Stimulated activated CD8-positive, alpha-beta memory T cell treated with anti-CD3 and anti-CD28 coated beads, Interleukin-12 subunit alpha, Interleukin-12 subunit beta, amount 100 ng/mL, for 24 hours (primary cell): ENCODE results near the gene GALNT3.

Source experiments
- DNase-seq: peaks from one replicate; pipeline ENCODE4 v3.0.0-alpha.2; 2020; ENCODE audit errors: extremely low read depth

The GALNT3 gene

GRCh38 chr2:165793779-165794535, at the start of gene GALNT3:
GALNT3 (minus strand) TSS chr2:165794247; CDS start chr2:165770700, 23,547 bp downstream.
- DNase-seq, result no peak

GRCh38 chr2:165843351-165843750, 49.3 kb upstream of the GALNT3 start:
- DNase-seq, result no peak

- DNase-seq, result no peak
Measured at GRCh38 chr2:165840333-165840958, 46.4 kb upstream of the GALNT3 start.

- DNase-seq, result no peak
Measured at GRCh38 chr2:165839610-165840009, 45.6 kb upstream of the GALNT3 start.

GRCh38 chr2:165837122-165837521, 43.1 kb upstream of the GALNT3 start:
- DNase-seq, result no peak

GRCh38 chr2:165835363-165835762, 41.3 kb upstream of the GALNT3 start:
- no peak for DNase-seq

- no peak for DNase-seq
Measured at GRCh38 chr2:165833156-165833555, 39.1 kb upstream of the GALNT3 start.

GRCh38 chr2:165827921-165828276, 33.9 kb upstream of the GALNT3 start:
- no peak for DNase-seq

GRCh38 chr2:165827016-165827920, 33.2 kb upstream of the GALNT3 start:
- no peak for DNase-seq

- no peak for DNase-seq
Measured at GRCh38 chr2:165825041-165825440, 31.0 kb upstream of the GALNT3 start.

GRCh38 chr2:165820296-165820695, 26.2 kb upstream of the GALNT3 start:
- no peak for DNase-seq

- no peak for DNase-seq
Measured at GRCh38 chr2:165818920-165819319, 24.9 kb upstream of the GALNT3 start.

GRCh38 chr2:165815299-165816141, 21.5 kb upstream of the GALNT3 start:
- DNase-seq, result no peak

- DNase-seq, result no peak
Measured at GRCh38 chr2:165814473-165814872, 20.4 kb upstream of the GALNT3 start.

- no peak for DNase-seq
Measured at GRCh38 chr2:165811592-165812370, 17.7 kb upstream of the GALNT3 start.

GRCh38 chr2:165810418-165810817, 16.4 kb upstream of the GALNT3 start:
- DNase-seq, result no peak

GRCh38 chr2:165804719-165805118, 10.7 kb upstream of the GALNT3 start:
- no peak for DNase-seq

- no peak for DNase-seq
Measured at GRCh38 chr2:165803123-165803760, 9.2 kb upstream of the GALNT3 start.

GRCh38 chr2:165801176-165801575, 7.1 kb upstream of the GALNT3 start:
- DNase-seq, result no peak

- DNase-seq, result no peak
Measured at GRCh38 chr2:165796819-165797530, 2.9 kb upstream of the GALNT3 start.
